ENCODE data around the gene PTCHD1. TPM values are rescaled to one million over a fixed set of nuclear protein-coding genes. Genes with fewer than 3 reads are reported as not detected.
A peak's percentile ranks its signal among the peaks of the same experiment; 100 is the strongest.

The PTCHD1 gene
- polyA plus RNA-seq, 3 donors: 0.43 to 0.71 (median 0.46) TPM

- no peak for DNase-seq (ENCODE audit: low read depth in 3 of 3, low spot score in 2 of 3)
Observed at GRCh38 chrX:23392195-23392594, 57.5 kb downstream of the PTCHD1 start.

DNA sequence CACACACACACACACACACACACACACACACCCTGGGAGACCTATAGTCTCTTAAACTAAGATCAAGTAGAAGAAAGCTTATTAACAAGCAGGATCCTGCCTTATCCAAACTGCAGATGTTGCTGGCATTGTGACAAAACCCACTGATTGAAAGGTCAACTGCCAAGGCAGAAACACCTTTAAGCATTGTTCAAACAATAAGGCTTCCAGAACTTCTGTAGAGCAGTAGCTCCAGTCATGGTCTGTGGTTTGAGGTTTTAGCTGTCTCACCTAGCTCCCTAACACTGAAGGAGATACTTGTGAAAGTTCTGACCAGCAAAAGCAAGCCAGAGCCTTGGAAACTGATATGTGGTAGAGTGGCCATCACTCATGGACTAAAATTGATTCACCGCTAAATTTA lies 59.8 kb downstream of the PTCHD1 start:
- no peak for DNase-seq (ENCODE audit: low read depth in 3 of 3, low spot score in 2 of 3)

DNA sequence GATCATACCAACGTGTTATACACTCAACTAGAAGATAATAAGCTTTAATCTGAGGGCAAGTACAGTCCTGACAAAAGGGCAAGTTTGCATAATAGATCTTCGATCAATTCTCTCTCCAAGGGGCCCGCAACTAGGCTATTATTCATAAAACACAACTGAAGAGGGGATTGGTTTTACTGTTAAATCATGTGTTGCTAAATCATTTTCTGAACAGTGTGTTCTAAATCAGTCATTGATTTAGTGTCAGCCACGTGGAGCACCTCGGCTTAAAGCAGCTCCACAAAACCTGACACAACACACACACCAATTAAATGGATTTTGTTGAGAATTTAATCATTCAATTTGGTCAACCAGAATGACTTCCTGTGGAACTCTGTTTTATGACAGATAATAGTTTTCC lies 61.6 kb downstream of the PTCHD1 start:
- no peak for DNase-seq (ENCODE audit: low read depth in 3 of 3, low spot score in 2 of 3)

DNA sequence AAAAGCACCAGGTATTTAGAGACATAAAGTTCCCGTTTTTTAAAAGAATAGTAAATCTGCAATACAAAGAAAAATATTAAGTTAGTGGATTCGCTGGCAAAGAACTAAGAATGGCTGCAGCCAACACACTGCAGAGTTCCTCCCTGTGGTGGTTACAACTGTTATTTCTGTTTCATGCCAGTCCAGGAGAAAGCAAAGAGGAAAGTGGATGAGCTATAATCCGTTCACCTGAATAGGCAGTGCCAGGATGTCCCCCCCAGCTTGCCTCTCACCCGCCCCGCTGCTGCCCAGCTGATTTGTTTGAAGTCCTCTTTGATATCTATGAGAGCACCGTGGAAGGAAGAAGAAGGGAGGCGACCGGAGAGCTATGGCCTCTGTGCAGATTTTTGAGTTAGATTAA lies 63.9 kb downstream of the PTCHD1 start:
- no peak for DNase-seq (ENCODE audit: low read depth in 3 of 3, low spot score in 2 of 3)

- no peak for DNase-seq (ENCODE audit: low read depth in 3 of 3, low spot score in 2 of 3)
Observed at GRCh38 chrX:23403849-23404248, 69.2 kb downstream of the PTCHD1 start.

DNA sequence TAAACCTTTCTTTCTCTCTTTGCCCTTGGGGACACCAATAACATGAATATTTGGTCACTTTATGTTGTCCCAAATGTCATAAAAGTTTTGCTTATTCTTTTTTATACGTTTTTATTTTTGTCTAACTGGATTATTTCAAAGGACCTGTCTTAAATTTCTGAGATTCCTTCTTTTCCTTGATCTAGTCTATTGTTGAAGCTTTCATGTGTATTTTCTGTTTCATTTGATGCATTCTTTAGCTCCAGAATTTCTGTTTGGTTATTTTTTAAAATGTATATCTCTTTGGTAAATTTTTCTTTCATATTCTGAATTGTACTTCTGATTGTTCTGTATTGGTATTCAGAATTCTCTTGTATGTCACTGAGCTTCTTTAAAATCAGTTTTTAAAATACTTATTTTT lies 88.3 kb downstream of the PTCHD1 start:
- no peak for DNase-seq (ENCODE audit: low read depth in 3 of 3, low spot score in 2 of 3)

- DNase-seq (ENCODE audit: low read depth in 3 of 3, low spot score in 2 of 3): peak in 1 of 3 donors; percentile 13
Observed at GRCh38 chrX:23434356-23434884, 99.8 kb downstream of the PTCHD1 start.

GRCh38 chrX:23435108-23435507 lies 100.5 kb downstream of the PTCHD1 start:
- DNase-seq (ENCODE audit: low read depth in 3 of 3, low spot score in 2 of 3): no peak

DNA sequence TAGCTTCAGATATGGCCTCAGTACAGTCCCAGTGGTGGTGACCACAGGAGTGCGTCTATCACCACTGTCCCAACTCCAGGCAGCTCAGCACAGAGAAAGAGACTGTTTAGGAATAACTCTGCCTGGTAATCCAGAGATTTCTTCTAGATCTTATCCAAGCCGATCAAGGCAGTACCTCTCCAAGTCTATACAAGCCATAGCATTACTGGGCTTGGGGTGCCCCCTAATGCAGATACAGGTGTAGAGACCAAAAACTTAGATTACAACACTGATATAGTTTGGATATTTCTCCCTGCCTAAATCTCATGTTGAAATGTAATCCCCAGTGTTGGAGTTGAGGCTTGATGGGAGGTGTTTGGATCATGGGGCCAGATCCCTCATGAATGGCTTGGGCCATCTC lies 100.9 kb downstream of the PTCHD1 start:
- DNase-seq (ENCODE audit: low read depth in 3 of 3, low spot score in 2 of 3): no peak

DNA sequence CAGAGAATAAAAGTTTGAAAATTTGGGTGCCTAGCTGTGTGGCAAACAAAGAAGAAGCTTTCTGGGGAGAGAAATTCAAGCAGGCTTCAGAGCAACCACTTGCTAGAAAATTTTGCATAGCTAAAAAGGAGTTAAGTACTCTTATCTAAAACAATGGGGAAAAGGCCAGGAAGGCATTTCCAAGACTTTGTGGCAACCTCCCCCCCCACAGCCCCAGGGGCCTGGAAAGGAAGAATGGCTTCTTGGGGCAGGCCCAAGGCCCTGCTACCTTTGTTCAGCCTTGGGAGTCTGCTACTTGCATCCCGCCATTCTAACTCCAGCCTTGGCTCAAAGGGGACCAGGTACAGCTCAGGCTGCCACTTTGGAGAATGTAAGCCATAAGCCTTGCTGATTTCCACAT lies 102.2 kb downstream of the PTCHD1 start:
- DNase-seq (ENCODE audit: low read depth in 3 of 3, low spot score in 2 of 3): no peak

GRCh38 chrX:23451266-23451665 lies 116.6 kb downstream of the PTCHD1 start:
- DNase-seq (ENCODE audit: low read depth in 3 of 3, low spot score in 2 of 3): no peak

Data from right renal cortex interstitium (tissue), 3 donors.